WERI-Rb-1 (cell line): ENCODE data around the gene TMEM132A.

ENCODE experiments used
- DNase-seq: peaks from one replicate; pipeline ENCODE4 v3.0.0-alpha.2; 2020
- H3K27ac ChIP-seq: fragments of 250-450 bp; sonication (Bioruptor Pico); 2 replicates; pipeline ENCODE4 v1.5.1; 2020; ENCODE audit warnings: mild to moderate bottlenecking, moderate library complexity
- H3K27me3 ChIP-seq: fragments of 250-450 bp; sonication (Bioruptor Pico); 2 replicates; pipeline ENCODE4 v1.5.1; 2021; ENCODE audit warnings: mild to moderate bottlenecking, low read depth, moderate library complexity; ENCODE audit not compliant: insufficient read depth, severe bottlenecking
- H3K36me3 ChIP-seq: fragments of 250-450 bp; sonication (Bioruptor Pico); 2 replicates; pipeline ENCODE4 v1.5.1; 2020; ENCODE audit warnings: mild to moderate bottlenecking, moderate library complexity
- H3K4me3 ChIP-seq: 2 replicates; pipeline ENCODE4 v1.5.1; 2011; ENCODE audit warnings: low read depth, mild to moderate bottlenecking, control low read depth, low read length
- H3K9me3 ChIP-seq: fragments of 250-450 bp; sonication (Bioruptor Pico); 2 replicates; pipeline ENCODE4 v1.5.1; 2021; ENCODE audit warnings: mild to moderate bottlenecking, moderate library complexity; ENCODE audit not compliant: severe bottlenecking
- TF ChIP-seq, protein P1 (sequence below): IDR thresholded peaks from 2 replicates; pipeline ENCODE4 v1.5.1; 2011; ENCODE audit warnings: low read depth, mild to moderate bottlenecking, control low read depth, inconsistent platforms, low read length

TMEM132A gene

GRCh38 chr11:60928563-60929001 is 4.3 kb downstream of the TMEM132A start:
- H3K9me3 ChIP-seq: no peaks in the 10 kb centered on the region
- H3K36me3 ChIP-seq: peaks cover 66% of the 10 kb centered on the region
- DNase-seq: no peak
- TF ChIP-seq, protein P1, sequence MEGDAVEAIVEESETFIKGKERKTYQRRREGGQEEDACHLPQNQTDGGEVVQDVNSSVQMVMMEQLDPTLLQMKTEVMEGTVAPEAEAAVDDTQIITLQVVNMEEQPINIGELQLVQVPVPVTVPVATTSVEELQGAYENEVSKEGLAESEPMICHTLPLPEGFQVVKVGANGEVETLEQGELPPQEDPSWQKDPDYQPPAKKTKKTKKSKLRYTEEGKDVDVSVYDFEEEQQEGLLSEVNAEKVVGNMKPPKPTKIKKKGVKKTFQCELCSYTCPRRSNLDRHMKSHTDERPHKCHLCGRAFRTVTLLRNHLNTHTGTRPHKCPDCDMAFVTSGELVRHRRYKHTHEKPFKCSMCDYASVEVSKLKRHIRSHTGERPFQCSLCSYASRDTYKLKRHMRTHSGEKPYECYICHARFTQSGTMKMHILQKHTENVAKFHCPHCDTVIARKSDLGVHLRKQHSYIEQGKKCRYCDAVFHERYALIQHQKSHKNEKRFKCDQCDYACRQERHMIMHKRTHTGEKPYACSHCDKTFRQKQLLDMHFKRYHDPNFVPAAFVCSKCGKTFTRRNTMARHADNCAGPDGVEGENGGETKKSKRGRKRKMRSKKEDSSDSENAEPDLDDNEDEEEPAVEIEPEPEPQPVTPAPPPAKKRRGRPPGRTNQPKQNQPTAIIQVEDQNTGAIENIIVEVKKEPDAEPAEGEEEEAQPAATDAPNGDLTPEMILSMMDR: no peak
- no peaks in the 10 kb centered on the region for H3K27me3 ChIP-seq
- H3K4me3 ChIP-seq: no peak overlapping the region
- H3K27ac ChIP-seq: no peak overlapping the region

DNA sequence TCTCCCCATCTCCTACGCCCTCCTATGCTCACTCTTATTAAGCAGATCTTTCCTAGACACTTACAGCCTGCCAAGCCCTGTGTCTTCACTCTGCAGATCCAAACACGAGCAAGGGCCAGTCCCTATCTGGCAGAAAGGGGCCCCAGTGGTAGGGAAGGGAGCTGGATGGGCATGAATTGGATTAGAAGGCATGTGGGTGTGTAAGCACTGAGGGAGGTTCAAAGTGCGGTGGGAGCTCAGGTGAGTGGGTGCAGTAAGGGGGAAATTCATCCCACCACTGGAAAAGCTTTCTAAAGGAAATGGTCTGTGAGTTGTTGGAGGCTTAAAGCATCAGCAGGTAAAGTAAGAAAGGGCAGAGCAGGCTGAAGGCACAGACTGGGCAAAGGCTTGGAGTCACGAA is 5.5 kb downstream of the TMEM132A start:
- no peak for DNase-seq
- no peaks in the 10 kb centered on the region for H3K9me3 ChIP-seq
- H3K27me3 ChIP-seq: no peaks in the 10 kb centered on the region
- TF ChIP-seq, protein P1: no peak
- H3K36me3 ChIP-seq: peaks cover 78% of the 10 kb centered on the region
- no peak overlapping the region for H3K27ac ChIP-seq
- H3K4me3 ChIP-seq: no peak overlapping the region

- no peak for DNase-seq
- TF ChIP-seq, protein P1: no peak
- Histone ChIP-seq H3K9me3 (no peaks in the 10 kb centered on the region), H3K27ac (no peak overlapping the region), H3K27me3 (no peaks in the 10 kb centered on the region), H3K36me3 (peaks cover 83% of the 10 kb centered on the region), H3K4me3 (no peak overlapping the region)
These were observed 6.1 kb downstream of the TMEM132A start for GRCh38 chr11:60930394-60930793.

- H3K4me3 ChIP-seq: no peak overlapping the region
- no peaks in the 10 kb centered on the region for H3K9me3 ChIP-seq
- no peaks in the 10 kb centered on the region for H3K27me3 ChIP-seq
- H3K27ac ChIP-seq: no peak overlapping the region
- TF ChIP-seq, protein P1: no peak
- DNase-seq: no peak
- peaks cover 88% of the 10 kb centered on the region for H3K36me3 ChIP-seq
These were observed 7.7 kb downstream of the TMEM132A start for GRCh38 chr11:60931917-60932316.

GRCh38 chr11:60932605-60933356 is 8.5 kb downstream of the TMEM132A start:
- Histone ChIP-seq H3K27ac (no peak overlapping the region), H3K4me3 (no peak overlapping the region), H3K27me3 (no peaks in the 10 kb centered on the region), H3K9me3 (no peaks in the 10 kb centered on the region), H3K36me3 (peaks cover 79% of the 10 kb centered on the region)
- DNase-seq: no peak
- TF ChIP-seq, protein P1: no peak
